HG03354 (cell line): ENCODE data around the gene PMEPA1.

Experiments used
- ATAC-seq: cut with Tn5 transposase; IDR thresholded peaks from one replicate; pipeline ENCODE4 v1.9.1; 2021; ENCODE audit warnings: mild to moderate bottlenecking; ENCODE audit not compliant: unreplicated experiment, poor library complexity, severe bottlenecking

The PMEPA1 gene, protein sequence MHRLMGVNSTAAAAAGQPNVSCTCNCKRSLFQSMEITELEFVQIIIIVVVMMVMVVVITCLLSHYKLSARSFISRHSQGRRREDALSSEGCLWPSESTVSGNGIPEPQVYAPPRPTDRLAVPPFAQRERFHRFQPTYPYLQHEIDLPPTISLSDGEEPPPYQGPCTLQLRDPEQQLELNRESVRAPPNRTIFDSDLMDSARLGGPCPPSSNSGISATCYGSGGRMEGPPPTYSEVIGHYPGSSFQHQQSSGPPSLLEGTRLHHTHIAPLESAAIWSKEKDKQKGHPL

DNA sequence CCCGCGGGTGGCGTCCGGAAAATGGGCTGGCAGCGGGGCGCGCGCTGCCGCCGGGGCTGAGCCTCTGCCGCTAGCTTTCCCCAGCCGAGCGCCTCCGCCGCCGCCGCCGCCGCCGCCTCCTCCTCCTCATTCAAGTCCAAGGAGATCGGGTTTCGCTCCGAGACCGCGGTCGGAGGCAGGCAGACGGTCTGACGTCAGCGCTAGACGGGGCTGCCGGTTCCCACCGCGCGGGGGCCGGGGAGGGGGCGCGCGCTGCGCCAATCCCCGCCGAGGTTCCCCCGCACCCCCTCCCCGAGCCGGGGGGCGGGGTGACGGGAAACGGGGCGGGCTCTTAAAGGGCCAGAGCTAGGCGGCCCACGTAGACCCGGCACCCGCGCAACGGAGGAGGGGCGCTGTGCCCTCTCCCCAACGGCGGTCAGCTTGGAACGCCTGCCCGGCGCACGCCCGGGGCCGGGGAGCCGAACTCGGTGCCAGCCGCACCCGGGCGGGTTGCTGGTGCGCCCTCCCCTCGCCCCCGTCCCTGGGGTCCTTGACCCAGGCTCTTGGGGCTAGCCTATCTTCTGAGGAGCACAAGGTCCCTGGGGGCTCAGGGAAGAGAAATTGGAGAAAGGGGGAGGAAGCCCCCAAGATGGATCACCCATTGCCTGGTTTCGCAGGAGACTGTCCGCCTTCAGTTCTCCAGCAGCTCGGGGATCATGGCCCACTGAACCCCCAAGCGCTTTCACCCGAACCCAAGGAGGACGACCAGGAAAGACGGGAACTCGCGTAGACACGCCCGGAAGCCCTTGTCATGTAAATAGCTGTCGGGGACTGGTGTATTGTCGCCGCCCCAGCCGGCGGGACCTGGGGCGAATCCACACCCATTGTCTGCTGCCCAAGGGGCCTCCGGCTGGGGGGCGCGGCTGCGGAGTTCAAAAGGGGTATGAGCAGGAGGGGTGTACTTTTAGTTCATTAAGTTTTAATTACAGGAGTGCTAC lies at the start of gene PMEPA1:
Gene PMEPA1, minus strand, starts transcription at position 193 of the 977 bp plus-strand sequence. CDS start 433 bp downstream, outside the sequence.
- ATAC-seq: peak; percentile 74

DNA sequence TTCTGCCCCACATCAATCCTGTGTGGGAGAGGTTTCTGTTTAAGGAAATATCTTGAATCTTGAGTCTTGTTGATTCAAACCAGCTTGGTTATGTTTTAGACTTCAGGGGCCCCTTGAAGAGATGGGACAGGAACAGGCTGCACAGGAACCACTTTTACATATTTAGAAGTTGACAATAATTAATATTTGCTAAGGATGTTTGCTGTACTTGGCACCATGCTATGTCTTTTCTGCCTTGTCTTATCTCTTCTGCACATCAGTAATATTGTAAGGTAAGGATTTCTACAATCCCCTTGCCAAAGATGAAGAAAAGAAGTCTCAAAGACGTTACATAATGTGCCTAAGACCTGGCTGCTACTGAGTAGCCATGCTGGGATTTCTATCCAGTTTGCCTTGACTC lies 48.0 kb upstream of the PMEPA1 start:
- ATAC-seq: no peak

DNA sequence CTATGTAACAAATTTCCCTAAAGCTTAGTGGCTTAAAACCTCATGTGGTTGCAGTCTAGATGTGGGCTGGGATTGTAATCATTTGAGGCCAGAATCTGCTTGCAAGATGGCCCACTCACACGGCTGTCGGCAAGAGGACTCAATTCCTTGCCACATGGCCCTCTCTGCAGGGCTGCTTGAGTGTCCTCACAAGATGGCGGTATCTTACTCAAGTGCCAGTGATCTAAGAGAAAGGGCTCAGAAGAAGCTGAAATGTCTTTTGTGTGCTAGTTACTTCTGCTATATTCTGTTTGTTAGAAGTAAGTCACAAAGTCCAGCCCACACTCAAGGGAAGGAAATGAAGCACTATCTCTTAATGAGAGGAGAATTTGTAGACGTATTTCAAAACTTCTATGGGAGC lies 47.1 kb upstream of the PMEPA1 start:
- ATAC-seq: no peak

DNA sequence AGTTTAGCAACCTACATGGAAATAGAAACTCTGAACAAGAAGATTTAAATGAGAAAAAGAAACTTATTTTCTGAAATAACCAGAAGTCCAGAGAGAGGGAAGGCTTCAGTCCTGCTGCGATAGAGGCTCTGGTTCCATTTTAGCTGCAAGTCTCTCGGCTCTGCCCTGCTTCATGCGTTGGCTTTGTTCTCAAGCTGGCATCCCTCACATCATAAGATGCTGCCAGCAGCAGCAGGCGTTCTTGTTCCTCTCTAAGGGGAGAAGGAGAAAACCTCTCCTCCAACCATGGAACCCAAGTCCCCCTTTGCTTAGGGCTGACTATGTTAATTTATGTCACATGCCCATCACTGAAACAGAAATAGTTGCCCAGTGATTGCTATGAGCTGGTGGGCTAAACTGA lies 46.4 kb upstream of the PMEPA1 start:
- ATAC-seq: no peak

DNA sequence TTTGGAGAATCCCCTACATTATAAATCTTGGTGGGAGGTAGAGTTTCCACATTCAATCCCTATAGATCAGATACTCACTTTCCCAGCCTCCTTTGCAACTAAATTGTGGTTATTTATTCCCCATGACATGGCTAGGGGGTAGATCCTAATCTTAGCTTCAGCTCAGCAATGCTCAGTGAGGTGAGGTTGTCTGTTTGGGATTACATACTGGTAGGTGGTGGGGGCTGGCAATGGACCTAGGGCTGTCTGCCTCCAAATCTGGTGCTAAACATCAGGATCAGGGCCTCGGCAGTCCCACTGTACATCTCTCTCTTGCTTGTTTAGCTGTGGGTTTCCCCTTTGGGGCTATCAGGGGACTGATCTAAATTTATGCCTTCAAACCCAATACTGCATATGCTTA lies 45.8 kb upstream of the PMEPA1 start:
- no peak for ATAC-seq

DNA sequence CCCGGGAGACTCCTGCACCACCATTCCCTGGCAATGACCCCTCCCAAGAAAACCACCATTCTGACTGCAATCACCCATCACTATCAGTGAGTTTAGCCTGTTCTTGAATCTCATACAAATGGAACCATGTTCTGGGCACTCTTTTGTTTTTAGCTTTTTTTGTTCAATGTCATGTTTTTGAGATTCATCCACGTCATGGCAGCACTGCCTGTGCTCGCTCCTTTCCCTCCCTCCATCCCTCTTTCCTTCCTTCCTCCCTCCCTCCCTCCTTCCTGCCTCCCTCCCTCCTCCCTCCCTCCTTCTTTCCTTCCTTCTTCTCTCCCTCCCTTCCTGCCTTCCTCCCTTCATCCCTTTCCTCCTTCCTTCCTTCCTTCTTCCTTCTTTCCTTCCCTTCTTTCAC lies 44.4 kb upstream of the PMEPA1 start:
- no peak for ATAC-seq

DNA sequence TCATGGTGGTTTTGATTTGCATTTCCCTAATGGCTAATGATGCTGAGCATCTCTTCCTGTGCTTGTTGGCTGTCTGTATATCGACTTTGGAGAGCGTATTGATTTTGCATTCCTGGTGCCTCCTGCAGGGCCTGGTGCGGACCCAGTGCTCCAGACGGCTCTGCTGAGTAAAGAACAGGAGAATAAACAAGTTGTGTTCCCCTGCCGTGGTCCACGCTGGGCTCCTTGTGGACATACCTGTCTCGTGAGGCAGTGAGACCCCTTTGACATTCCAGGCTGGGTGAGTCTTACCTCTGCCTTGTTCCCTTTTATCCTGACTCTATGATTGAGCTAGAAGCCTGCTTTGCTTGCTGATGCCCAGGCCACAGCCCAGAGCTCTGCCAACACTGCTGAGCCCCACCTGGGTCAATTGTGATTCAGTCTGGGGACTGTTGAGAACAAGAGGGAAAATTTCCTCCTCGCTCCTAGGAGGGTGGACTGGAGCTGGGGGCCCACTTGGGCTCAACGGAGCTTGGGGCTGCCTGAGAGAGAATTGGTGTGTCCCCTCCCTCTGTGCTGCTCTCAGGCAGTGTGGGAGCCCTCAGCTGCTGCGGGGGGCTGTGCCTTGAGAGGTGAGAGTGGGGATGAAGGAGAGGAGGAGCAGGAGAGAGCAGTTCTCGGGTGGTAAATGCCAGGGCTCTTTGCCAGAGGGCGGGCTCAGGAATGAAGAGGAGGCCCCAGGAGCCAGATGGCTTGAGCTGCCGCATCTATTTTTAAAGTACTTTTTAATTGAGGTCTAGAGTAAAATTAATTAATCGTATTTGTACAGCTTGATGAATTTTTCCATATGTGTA lies 43.7 kb upstream of the PMEPA1 start:
- ATAC-seq: no peak

DNA sequence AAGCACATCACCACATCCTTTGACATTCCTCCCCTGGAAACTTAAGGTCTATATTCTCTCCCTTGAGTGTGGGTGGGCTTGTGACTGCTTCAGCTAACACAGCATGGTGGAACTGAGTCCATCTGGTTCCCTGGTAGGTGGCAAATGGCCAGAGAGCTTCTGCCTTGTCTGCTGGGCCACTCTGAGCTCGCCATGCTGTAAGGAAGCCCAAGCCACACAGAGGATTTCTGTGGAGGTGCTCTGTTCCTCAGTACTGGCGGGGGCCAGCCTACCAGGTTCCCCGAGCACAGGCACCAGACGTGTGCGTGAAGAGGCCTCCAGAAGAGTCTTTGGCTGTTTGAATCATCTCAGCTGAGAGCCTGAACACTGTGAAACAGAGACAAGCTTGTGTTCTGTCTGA lies 41.6 kb upstream of the PMEPA1 start:
- no peak for ATAC-seq

DNA sequence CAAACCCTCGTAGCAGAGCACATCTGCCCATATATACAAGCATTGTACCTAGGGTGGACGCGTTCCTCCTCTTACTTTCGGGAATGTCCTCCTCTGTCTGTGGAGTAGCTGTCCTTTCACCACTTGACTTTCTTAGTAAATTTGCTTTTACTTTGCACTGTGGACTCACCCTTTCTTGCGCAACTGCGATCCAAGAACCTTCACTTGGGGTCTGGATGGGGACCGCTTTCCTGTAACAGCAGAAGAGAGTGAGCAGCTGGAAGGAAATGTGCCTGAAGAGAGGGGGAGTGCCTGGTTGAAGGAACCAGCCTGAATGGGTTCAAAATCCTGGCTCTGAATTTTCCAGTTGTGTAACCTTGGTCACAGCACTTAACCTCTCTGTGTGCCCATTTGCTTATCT lies 40.1 kb upstream of the PMEPA1 start:
- ATAC-seq: no peak

DNA sequence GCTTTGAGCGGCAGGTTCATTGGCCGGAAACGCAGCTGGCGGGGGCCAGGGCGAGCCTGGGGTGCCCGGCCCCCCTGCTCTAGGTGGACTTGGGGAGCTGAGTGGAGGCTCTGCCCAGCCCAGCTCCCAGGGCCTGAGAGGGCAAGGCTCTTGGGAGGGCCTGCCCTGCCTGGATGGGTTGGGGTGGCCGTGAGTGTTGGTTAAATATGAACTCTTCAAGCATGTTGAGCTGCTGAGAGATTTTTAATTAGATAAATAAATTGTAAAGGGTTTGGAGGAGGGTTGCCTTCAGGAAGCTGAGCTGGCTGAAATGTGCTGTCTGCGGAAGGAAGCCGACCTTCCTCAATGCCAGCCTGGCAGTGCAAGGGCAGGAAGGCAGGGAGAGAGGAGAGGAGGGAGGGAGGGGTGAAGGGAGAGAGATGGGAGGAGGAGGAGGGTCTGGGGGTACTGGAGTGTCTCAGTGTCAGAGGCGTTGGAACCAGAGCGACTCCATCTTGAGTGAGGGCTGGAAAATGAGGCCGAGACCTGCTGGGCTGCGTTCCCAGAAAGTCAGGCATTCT lies 39.4 kb upstream of the PMEPA1 start:
- no peak for ATAC-seq

DNA sequence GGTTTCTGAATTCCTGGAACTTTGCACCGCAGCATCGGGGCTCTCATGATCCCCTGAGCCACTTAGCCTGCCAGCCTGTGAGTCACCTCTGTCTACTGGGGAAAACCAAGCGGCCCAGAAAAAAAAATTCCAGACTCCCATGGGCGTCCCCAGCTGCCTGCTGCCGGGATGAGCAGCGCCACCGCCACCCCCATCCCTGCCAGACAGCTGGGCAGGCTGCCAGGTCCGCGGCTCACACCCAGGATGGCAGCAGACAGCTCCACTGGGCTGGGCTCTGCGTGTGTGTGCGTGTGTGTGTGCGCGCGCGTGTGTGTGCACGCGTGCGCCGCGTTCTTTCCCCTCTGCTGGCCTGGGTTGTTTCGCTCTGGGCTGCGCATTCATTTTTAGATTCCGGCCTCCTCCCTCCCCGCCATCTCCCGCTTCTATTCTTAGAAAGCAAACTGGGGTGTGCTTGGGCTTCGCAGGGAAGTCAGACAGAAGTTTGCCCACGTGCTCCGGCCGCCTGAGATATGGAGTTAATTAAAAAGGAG lies 38.9 kb upstream of the PMEPA1 start:
- no peak for ATAC-seq

DNA sequence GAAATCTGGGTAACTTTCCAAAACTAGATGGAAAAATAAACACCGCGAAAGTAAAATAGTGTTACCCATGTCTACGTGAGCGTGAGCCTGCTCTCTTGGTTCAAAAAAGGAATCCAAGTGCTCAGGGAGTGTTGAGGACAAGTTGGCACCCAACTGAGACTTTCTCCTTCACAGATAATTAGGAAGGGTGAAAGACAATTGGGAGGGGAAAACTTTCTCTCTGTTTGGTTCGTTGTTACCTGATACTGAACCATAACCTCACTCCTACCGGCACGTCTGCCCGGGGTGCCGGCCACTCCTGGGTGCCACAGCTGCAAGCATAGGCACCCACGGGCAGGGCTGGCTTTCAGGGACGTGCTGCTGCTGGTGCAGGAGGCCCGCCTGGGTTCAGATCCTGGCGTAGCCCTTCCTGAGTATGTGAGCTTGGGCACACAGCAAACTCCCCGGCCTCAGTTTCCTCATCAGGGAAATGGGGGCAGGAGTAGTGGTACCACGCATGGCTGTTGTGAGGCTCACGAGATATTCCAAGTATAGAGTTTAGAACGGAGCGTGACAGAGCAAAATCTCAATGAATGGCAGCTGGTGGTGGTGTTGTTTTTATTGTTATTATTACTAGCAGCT lies 38.2 kb upstream of the PMEPA1 start:
- ATAC-seq: no peak

DNA sequence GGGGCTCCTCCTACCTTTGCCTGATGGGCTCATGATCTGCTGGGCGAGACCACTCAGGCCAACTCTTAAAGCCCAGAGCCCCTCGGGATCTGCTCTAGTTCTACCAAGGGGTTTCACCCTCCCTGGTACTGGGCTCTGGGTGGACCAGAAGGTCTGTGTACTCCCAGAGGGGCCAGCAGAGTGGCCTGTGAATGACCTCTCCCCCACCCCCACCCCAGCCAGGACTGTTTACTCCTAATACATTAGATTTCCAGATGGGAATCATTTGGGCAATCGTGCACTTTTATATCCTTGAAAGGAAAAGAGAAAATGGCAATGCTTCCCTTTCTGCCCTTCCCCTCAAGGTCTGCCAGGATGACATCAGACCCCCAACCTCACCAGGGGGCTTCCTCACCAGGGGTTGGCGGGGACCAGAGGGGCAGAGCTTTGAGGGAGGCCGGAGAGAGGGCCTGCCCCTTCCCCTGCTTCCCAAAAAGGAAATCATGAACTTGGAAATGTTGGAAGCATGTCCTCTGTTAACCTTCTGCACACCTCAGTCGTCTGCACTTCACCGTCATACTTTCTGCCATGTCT lies 37.1 kb upstream of the PMEPA1 start:
- no peak for ATAC-seq

DNA sequence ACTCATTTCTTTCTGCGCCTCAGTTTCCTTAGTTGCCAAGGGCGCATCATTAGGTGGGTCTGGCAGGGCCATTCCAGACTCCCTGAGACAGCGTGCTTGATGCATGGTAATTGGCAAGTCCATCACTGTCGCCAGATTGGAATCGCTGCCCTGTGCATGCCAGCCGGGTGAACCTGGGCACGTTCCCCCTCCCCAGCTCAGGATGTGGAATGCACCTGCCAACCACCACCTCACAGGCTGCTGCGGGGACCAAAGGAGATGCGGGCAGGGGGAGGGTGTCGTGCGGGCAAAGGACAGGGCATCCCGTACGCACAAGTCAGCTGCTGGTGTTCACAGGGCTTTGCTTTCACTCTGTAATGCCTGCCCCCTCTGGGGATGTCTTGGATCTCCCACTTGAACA lies 36.4 kb upstream of the PMEPA1 start:
- no peak for ATAC-seq

DNA sequence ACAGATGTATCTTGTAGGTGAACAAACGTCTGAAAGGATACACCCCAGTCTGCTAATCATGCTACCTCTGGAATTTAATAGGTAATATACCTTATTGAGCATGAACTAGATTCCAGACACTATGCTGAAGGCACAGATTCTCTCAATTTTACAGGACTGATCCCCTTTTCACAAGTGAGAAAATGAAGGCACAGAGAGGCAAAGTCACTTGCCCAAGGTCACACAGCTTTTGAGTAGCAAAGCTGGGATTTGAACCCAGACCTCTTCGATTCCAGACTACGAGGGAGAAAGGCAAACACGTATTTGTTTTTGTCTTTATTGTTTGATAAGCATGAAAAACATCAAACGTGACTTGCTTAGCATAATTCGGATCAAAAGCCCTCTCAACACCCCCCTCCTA lies 34.4 kb upstream of the PMEPA1 start:
- ATAC-seq: no peak

DNA sequence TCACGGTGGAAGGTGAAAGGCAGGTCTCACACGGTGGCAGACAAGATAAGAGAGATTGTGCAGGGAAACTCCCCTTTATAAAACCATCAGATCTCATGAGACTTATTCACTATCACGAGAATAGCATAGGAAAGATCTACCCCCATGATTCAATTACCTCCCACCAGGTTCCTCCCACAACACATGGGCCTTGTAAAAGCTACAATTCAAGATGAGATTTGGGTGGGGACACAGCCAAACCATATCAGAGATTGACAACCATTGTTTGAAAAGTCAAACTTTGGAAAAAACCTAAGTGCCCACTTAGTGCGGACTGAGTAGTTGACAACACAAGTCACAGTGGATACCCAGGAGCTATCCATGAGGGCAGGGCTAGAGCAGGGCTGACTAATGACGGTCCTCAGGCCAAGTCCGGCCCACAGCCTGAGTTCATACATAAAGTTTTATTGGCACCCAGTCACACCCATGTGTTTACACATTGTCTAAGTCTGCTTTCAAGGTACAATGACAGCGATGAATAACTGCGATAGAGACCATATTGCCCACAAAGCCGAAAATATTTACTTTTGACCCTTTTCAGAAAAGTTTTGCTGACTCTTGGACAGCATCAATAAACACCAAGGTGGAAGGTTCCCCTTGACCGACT lies 33.8 kb upstream of the PMEPA1 start:
- no peak for ATAC-seq

DNA sequence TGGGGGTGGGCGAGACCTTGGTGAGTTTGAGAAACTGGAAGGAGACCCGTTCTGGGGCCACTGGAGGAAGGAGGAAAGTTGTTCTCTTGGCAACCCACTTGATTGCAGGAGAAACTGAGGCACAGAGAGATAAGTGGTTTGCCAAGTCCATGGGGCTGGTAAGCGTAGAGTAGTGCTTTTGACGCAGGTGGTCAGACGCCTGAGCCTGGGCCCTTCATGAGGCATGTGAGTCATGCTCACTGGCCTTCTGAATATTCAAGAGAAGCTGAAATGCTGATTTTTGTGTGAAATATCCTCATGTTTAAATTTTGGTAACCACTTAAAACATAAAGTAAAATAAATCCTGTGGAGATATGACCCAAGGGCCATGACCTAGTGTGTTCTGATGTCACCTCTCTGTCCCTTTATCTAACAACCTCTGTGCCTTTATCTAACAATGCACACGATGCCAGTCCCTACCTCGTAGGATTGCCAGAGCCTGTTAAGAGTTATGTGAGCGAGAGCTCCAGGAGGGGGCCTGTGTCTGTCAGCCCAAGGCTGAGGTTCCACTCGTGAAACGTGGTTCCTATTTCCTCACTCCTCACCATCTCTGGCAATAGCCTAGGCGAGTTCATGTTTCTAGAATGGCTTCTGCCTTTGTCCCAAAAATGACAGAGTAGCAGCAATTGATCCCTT lies 32.8 kb upstream of the PMEPA1 start:
- no peak for ATAC-seq

DNA sequence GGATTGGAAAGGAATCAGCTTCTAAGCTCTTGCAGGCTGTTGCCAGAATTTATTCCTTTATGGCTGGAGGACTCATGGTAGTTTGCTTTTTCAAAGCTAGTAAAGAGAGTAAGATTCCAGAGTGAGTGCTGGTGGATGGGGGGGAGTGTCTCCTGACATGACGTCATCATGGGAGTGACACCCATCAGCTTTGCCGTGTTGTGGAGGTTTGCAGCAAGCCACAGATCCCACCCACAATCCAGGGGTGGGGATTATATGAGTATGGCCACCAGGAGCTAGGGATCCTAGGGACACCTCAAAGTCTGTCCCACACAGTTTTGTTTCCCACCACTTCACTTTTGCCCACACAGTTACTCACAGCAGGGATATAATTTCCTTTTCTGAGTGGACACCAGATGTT lies 28.7 kb upstream of the PMEPA1 start:
- ATAC-seq: no peak
